ENCODE data around the gene BCL2L12. TPM values are rescaled to one million over a fixed set of nuclear protein-coding genes. Genes with fewer than 3 reads are reported as not detected.

BCL2L12 gene
- total and polyA plus RNA-seq, 3 donors from 2014 or later, result 11.3 to 19.3 (median 17.3) TPM

- TF ChIP-seq POLR2A (IDR thresholded peaks at IDR 0.05), result no peak
- no peak for TF ChIP-seq CTCF (IDR thresholded peaks at IDR 0.05)
- H3K27ac ChIP-seq, result no peak overlapping the region
- H3K4me3 ChIP-seq, result no peak overlapping the region
- WGBS, 2 donors, result 84 to 88% methylated on average over 5 to 15 of the region's 15 CpGs
- no peaks in the 10 kb centered on the region for H3K27me3 ChIP-seq
- no peaks in the 10 kb centered on the region for H3K9me3 ChIP-seq
- intact Hi-C loops (cut with DNase I; ENCODE audit: low total_unique reads), result no loop called here
- no peaks in the 10 kb centered on the region for H3K4me1 ChIP-seq
- no peaks in the 10 kb centered on the region for H3K36me3 ChIP-seq (ENCODE audit: low read depth, missing control alignments)
- no peak for DNase-seq
Observed at GRCh38 chr19:49658139-49658517, 7.6 kb upstream of the BCL2L12 start.

GRCh38 chr19:49658566-49659442, 6.9 kb upstream of the BCL2L12 start:
- Histone ChIP-seq H3K36me3 (ENCODE audit: low read depth, missing control alignments) (no peaks in the 10 kb centered on the region), H3K27me3 (no peaks in the 10 kb centered on the region), H3K4me1 (no peaks in the 10 kb centered on the region), H3K27ac (no peak overlapping the region), H3K4me3 (no peak overlapping the region), H3K9me3 (no peaks in the 10 kb centered on the region)
- TF ChIP-seq CTCF (IDR thresholded peaks at IDR 0.05) (no peak), POLR2A (IDR thresholded peaks at IDR 0.05) (no peak)
- intact Hi-C loops (cut with DNase I; ENCODE audit: low total_unique reads), result no loop called here
- 86 to 96% methylated on average over 6 to 12 of the region's 12 CpGs for WGBS, 2 donors
- no peak for DNase-seq

GRCh38 chr19:49660338-49660961, 5.3 kb upstream of the BCL2L12 start:
- Histone ChIP-seq H3K4me1 (peaks cover 4% of the 10 kb centered on the region), H3K27me3 (no peaks in the 10 kb centered on the region), H3K36me3 (ENCODE audit: low read depth, missing control alignments) (no peaks in the 10 kb centered on the region), H3K9me3 (no peaks in the 10 kb centered on the region), H3K4me3 (no peak overlapping the region), H3K27ac (no peak overlapping the region)
- WGBS, 2 donors, result 85 to 90% methylated on average over 2 to 15 of the region's 15 CpGs
- DNase-seq, result no peak
- intact Hi-C loops (cut with DNase I; ENCODE audit: low total_unique reads), result no loop called here
- no peak for TF ChIP-seq CTCF (IDR thresholded peaks at IDR 0.05)
- TF ChIP-seq POLR2A (IDR thresholded peaks at IDR 0.05), result no peak

GRCh38 chr19:49662011-49662410, 3.7 kb upstream of the BCL2L12 start:
- Histone ChIP-seq H3K36me3 (ENCODE audit: low read depth, missing control alignments) (no peaks in the 10 kb centered on the region), H3K4me1 (peaks cover 10% of the 10 kb centered on the region), H3K4me3 (no peak overlapping the region), H3K27me3 (no peaks in the 10 kb centered on the region), H3K9me3 (no peaks in the 10 kb centered on the region), H3K27ac (no peak overlapping the region)
- TF ChIP-seq POLR2A (IDR thresholded peaks at IDR 0.05) (no peak), CTCF (IDR thresholded peaks at IDR 0.05) (no peak)
- intact Hi-C loops (cut with DNase I; ENCODE audit: low total_unique reads), result no loop called here
- no peak for DNase-seq
- WGBS, 2 donors, result 92% methylated on average over 12 of the region's 16 CpGs; no CpG with 5 or more reads in 1 of the 2 donors

All from testis (tissue), 3 donors.